Measurements from ENCODE around the gene CADM1.

- TF ChIP-seq HNRNPUL1 (IDR thresholded peaks at IDR 0.05; ENCODE audit: low read length) (no peak), GABPA (tag; conservative IDR thresholded peaks at IDR 0.05; ENCODE audit: low read depth) (no peak), ZSCAN29 (IDR thresholded peaks at IDR 0.05) (no peak), SIRT6 (IDR thresholded peaks at IDR 0.05; ENCODE audit: low read depth, low read length) (no peak), JUND (IDR thresholded peaks at IDR 0.05; ENCODE audit: borderline replicate concordance, low read depth, low read length) (no peak), JUND (tag; IDR thresholded peaks at IDR 0.05; ENCODE audit: borderline replicate concordance, low read depth, low read length) (no peak), PHF8 (IDR thresholded peaks at IDR 0.05; ENCODE audit: borderline replicate concordance, low read length) (no peak), GATAD2A (IDR thresholded peaks at IDR 0.05) (no peak), CEBPZ (IDR thresholded peaks at IDR 0.05; ENCODE audit: borderline replicate concordance, low read depth, low read length) (no peak)
Observed at GRCh38 chr11:115464269-115464668, 39.9 kb downstream of the CADM1 start.

Data from K562 (cell line).